Stomach (tissue), 9 donors: ENCODE measurements around the gene LAMTOR4. TPM values are rescaled to one million over a fixed set of nuclear protein-coding genes. Genes with fewer than 3 reads are reported as not detected.

Experiments
- DNase-seq, 2 donors: peaks; one replicate each; pipeline versions ENCODE4 v3.0.0 to v3.0.0-alpha.2; 2013 to 2019
- H3K27ac ChIP-seq, 5 donors: fragments of 200-600 bp in 4 of 5; sonication (generic) in 4 of 5; one replicate each; pipeline ENCODE4 v1.5.1; 2013 to 2019; ENCODE audit warnings: mild to moderate bottlenecking in 1 of 5, moderate library complexity in 1 of 5
- H3K27me3 ChIP-seq, 3 donors: fragments of 200-600 bp; sonication (generic); one replicate each; pipeline ENCODE4 v1.5.1; 2017 to 2019; ENCODE audit warnings: mixed run types in 1 of 3
- H3K36me3 ChIP-seq, 4 donors: fragments of 200-600 bp; sonication (generic); 1 replicate in 3 of 4; 2 replicates in 1 of 4; pipeline ENCODE4 v1.5.1; 2016 to 2019
- H3K4me1 ChIP-seq, 4 donors: fragments of 200-600 bp; sonication (generic); one replicate each; pipeline ENCODE4 v1.5.1; 2016 to 2019
- H3K4me3 ChIP-seq, 4 donors: fragments of 200-600 bp; sonication (generic) in 3 of 4; one replicate each; pipeline ENCODE4 v1.5.1; 2016 to 2019; ENCODE audit warnings: mild to moderate bottlenecking in 1 of 4
- H3K9me3 ChIP-seq, 4 donors: fragments of 200-600 bp; sonication (generic); one replicate each; pipeline ENCODE4 v1.5.1; 2016 to 2019
- EP300 ChIP-seq: sonication (generic); formaldehyde crosslinking; IDR thresholded peaks from one replicate; pipeline ENCODE4 v1.6.1; 2017; ENCODE audit warnings: antibody characterized with exemption
- POLR2A ChIP-seq, 4 donors: fragments of 450-650 bp; IDR thresholded peaks; one replicate each; pipeline ENCODE4 v1.6.1; 2016; ENCODE audit warnings: antibody characterized with exemption in 4 of 4, control low read depth in 2 of 4, mild to moderate bottlenecking in 1 of 4, moderate library complexity in 1 of 4
- POLR2AphosphoS5 ChIP-seq, 3 donors: sonication (generic); formaldehyde crosslinking; IDR thresholded peaks; one replicate each; pipeline ENCODE4 v1.6.1; 2016; ENCODE audit warnings: antibody characterized with exemption in 3 of 3
- WGBS, 5 donors: extraction: QIAGEN DNeasy Blood & Tissue Kit in 3 of 5; methylation state at CpG; one replicate each; pipeline versions ENCODE4 v1.1.5 to v1.1.7; 2013 to 2018; 5-methylcytosine and 5-hydroxymethylcytosine counted together
- intact Hi-C: fragments of 100-400 bp; cut with DNase I; formaldehyde crosslinking; loops from one replicate; pipeline ENCODE4 v1.15.1; 2023; ENCODE audit warnings: low total_unique reads
- polyA plus RNA-seq, 3 donors: library from polyadenylated mRNA; stranded (reverse); fragments of 200-250 nt; gene quantifications; one replicate each; pipeline ENCODE4 v1.2.3, GENCODE V29; 2013
- total RNA-seq, 5 donors: library from RNA; depleted of rRNA; stranded (reverse); fragments of >200 nt; gene quantifications; one replicate each; pipeline versions ENCODE4 v1.1.0 to v1.2.3, GENCODE V29; 2014 to 2016
- TF ChIP-seq, protein P1 (sequence below), 7 experiments: fragments of 450-650 bp in 4 of 7; fragments of 200-600 bp in 3 of 7; sonication (generic) in 3 of 7; IDR thresholded peaks; one replicate each; pipeline ENCODE4 v1.5.1; 2016 to 2019; ENCODE audit warnings: antibody characterized with exemption in 7 of 7, control low read depth in 2 of 7, mild to moderate bottlenecking in 1 of 7
- donor health status: healthy with polysubstance abuse.
- donor health status: Bipolar disorder and iron deficiency.
- donor health status: healthy.

LAMTOR4 gene
- total and polyA plus RNA-seq, 8 donors, result 26.3 to 889 (median 274) TPM

DNA sequence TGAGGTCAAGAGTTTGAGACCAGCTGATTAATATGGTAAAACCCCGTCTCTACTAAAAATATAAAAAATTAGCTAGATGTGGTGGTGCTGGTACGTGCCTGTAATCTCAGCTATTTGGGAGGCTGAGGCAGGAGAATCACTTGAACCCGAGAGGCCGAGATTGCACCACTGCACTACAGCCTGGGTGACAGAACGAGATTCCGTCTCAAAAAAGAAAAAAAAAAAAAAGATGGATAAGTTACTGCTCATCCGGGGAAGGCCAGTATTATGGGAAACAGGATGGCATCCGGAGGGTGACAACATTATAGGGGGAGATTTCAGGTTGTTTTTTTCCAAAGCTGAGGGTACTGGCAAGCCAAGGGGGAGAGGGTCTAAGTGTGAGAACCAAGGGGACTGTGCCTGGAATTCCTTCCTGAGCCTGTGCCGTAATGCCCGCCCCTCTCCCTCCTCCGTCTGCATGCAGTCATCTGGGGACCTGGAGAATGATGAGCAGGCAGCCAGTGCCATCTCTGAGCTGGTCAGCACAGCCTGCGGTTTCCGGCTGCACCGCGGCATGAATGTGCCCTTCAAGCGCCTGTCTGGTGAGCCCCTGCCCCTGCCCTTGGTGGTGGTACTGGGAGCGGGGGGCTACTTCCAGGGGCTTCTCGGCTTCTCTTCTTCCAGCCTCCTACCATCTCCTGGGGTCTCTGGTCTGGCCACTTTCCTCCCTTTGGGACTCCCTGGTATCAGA is 4.4 kb downstream of the LAMTOR4 start:
- Histone ChIP-seq H3K4me1 (peaks cover 20 to 93% (median 64%) of the 10 kb centered on the region in 4 donors), H3K36me3 (peaks cover 31 to 63% (median 51%) of the 10 kb centered on the region in 4 donors), H3K4me3 (no peak overlapping the region), H3K27me3 (no peaks in the 10 kb centered on the region), H3K9me3 (no peaks in the 10 kb centered on the region), H3K27ac (peak overlapping the region in 3 of 5 donors; percentile 26 to 65 (median 38))
- 87 to 93% (median 91%) methylated on average over 17 to 18 of the region's 18 CpGs for WGBS, 5 donors
- no peak for DNase-seq
- no peak for TF ChIP-seq POLR2AphosphoS5 (IDR thresholded peaks at IDR 0.05)
- no peak for TF ChIP-seq POLR2A (IDR thresholded peaks at IDR 0.05)
- TF ChIP-seq EP300, result no peak
- TF ChIP-seq, protein P1, sequence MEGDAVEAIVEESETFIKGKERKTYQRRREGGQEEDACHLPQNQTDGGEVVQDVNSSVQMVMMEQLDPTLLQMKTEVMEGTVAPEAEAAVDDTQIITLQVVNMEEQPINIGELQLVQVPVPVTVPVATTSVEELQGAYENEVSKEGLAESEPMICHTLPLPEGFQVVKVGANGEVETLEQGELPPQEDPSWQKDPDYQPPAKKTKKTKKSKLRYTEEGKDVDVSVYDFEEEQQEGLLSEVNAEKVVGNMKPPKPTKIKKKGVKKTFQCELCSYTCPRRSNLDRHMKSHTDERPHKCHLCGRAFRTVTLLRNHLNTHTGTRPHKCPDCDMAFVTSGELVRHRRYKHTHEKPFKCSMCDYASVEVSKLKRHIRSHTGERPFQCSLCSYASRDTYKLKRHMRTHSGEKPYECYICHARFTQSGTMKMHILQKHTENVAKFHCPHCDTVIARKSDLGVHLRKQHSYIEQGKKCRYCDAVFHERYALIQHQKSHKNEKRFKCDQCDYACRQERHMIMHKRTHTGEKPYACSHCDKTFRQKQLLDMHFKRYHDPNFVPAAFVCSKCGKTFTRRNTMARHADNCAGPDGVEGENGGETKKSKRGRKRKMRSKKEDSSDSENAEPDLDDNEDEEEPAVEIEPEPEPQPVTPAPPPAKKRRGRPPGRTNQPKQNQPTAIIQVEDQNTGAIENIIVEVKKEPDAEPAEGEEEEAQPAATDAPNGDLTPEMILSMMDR (IDR thresholded peaks at IDR 0.05), result no peak
- intact Hi-C loops, result no loop called here

DNA sequence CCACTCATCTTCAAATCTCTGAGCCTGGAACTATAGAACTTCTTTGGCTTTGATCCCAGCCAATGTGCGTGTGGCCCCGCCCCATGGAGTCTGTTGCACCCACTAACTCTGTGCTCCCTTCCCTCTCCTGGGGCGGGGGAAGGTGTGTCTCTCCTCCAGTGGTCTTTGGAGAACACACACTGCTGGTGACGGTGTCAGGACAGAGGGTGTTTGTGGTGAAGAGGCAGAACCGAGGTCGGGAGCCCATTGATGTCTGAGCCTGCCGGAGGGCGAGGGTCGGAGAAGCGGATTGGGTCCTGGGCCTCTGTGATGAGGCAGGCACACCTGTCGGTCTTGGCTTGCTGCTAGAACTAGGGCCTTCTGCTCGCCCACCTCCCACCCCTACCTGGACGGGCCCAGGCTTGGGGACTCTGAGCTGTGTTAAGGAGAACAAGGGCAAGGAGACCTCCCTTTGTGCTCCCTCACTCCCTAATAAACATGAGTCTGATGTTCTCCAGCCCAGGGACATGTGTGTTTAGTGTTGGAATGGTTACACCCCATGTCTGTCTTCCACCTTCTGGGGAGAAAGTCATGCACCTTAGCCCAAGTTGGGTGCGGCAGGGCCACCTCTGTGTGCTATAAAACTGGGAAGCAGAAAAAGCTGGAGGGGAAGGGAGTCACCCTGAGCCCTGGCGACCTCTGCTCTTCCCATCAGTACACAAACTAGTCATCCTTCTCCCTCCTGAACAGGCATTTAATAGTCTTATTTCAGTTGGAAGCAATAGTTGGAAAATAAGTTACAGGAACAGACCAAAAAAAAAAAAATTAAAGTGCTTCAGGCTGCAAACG is 5.2 kb downstream of the LAMTOR4 start:
- DNase-seq, result peak in 1 of 2 donors; percentile 65
- Histone ChIP-seq H3K27me3 (no peaks in the 10 kb centered on the region), H3K9me3 (no peaks in the 10 kb centered on the region), H3K27ac (peak overlapping the region; percentile 26 to 65 (median 52)), H3K4me1 (peaks cover 20 to 93% (median 66%) of the 10 kb centered on the region in 4 donors), H3K4me3 (no peak overlapping the region), H3K36me3 (peaks cover 31 to 63% (median 51%) of the 10 kb centered on the region in 4 donors)
- 67 to 73% (median 70%) methylated on average over 14 to 16 of the region's 16 CpGs for WGBS, 5 donors
- TF ChIP-seq, protein P1 (IDR thresholded peaks at IDR 0.05), result no peak
- no peak for TF ChIP-seq EP300
- TF ChIP-seq POLR2A (IDR thresholded peaks at IDR 0.05), result no peak
- no peak for TF ChIP-seq POLR2AphosphoS5 (IDR thresholded peaks at IDR 0.05)
- intact Hi-C loops, result no loop called here

DNA sequence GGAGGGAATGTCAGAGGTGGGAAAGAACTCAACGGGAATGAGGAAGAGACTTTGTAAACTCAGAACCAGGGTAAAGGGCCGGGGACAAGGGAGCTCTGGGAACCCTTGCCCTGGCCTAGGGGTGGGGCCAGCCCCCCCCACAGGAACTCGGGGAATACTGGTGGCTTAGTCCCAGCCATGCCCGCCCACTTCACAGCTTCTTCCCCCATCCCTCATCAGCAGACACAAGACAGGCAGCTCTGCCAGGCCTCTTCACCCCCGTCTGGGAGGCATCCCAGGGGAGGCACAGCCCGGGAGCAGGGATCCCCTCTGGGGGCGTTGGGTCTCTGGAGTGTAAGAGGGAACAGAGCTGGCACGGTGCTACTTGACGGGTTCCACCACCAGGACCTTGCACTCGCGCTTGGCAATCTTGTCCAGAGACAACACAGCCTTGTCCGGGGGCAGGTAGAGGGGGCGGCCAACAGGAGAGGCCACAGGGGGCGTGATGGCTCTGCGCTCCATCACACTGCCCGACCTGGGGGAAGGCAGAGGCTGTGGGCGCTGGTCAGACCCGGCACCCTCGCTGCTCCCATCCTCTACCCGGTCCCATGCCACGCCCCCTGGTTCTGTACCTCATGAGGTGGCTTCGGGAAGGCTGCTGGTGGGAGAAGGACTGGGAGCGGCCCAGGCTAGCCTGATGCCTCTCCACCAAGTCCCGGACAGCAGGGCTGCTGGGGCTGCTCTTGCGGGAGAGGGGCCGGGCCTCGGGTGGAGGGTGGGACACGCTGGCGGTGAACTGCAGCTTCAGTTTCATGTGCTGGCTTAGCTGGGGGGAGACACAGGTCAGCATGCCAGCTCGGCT is 6.2 kb downstream of the LAMTOR4 start:
- Histone ChIP-seq H3K9me3 (no peaks in the 10 kb centered on the region), H3K27ac (peak overlapping the region; percentile 26 to 65 (median 54)), H3K4me1 (peaks cover 15 to 87% (median 61%) of the 10 kb centered on the region in 4 donors), H3K36me3 (peaks cover 31 to 63% (median 51%) of the 10 kb centered on the region in 4 donors), H3K27me3 (no peaks in the 10 kb centered on the region), H3K4me3 (no peak overlapping the region)
- WGBS, 5 donors, result 61 to 71% (median 69%) methylated on average over 23 to 30 of the region's 30 CpGs
- TF ChIP-seq POLR2AphosphoS5 (IDR thresholded peaks at IDR 0.05), result no peak
- no peak for TF ChIP-seq POLR2A (IDR thresholded peaks at IDR 0.05)
- TF ChIP-seq, protein P1 (IDR thresholded peaks at IDR 0.05), result no peak
- no peak for TF ChIP-seq EP300
- intact Hi-C loops, result no loop called here
- peak in 1 of 2 donors; percentile 64 for DNase-seq
